Kidney epithelial cell (primary cell): ENCODE results near the gene MAPRE3. TPM values are rescaled to one million over a fixed set of nuclear protein-coding genes. Genes with fewer than 3 reads are reported as not detected.
A peak's percentile ranks its signal among the peaks of the same experiment; 100 is the strongest.

Experiments
- DNase-seq: peaks from one replicate; pipeline ENCODE4 v3.0.0-alpha.2; 2010; ENCODE audit warnings: low read depth
- H3K27me3 ChIP-seq: 2 replicates; pipeline ENCODE4 v1.6.0; 2011; ENCODE audit warnings: low read length; ENCODE audit not compliant: control insufficient read depth, insufficient read depth
- H3K36me3 ChIP-seq: 2 replicates; pipeline ENCODE4 v1.5.1; 2011; ENCODE audit warnings: low read length; ENCODE audit not compliant: control insufficient read depth, insufficient read depth
- H3K4me3 ChIP-seq: 2 replicates; pipeline ENCODE4 v1.5.1; 2011; ENCODE audit warnings: low read depth, mild to moderate bottlenecking, control low read depth, low read length
- total RNA-seq: library from RNA; depleted of rRNA; stranded (reverse); fragments of >200 nt; gene quantifications from 2 replicates; pipeline ENCODE4 v1.2.3, GENCODE V29; 2015
- TF ChIP-seq, protein P1 (sequence below): IDR thresholded peaks from 2 replicates; pipeline ENCODE4 v1.5.1; 2011; ENCODE audit warnings: mild to moderate bottlenecking, moderate library complexity, low read length, control low read depth, inconsistent platforms; ENCODE audit not compliant: insufficient read depth, poor library complexity, severe bottlenecking

The MAPRE3 gene
- total RNA-seq, 1 donor from 2014 or later: 4.6 TPM

DNA sequence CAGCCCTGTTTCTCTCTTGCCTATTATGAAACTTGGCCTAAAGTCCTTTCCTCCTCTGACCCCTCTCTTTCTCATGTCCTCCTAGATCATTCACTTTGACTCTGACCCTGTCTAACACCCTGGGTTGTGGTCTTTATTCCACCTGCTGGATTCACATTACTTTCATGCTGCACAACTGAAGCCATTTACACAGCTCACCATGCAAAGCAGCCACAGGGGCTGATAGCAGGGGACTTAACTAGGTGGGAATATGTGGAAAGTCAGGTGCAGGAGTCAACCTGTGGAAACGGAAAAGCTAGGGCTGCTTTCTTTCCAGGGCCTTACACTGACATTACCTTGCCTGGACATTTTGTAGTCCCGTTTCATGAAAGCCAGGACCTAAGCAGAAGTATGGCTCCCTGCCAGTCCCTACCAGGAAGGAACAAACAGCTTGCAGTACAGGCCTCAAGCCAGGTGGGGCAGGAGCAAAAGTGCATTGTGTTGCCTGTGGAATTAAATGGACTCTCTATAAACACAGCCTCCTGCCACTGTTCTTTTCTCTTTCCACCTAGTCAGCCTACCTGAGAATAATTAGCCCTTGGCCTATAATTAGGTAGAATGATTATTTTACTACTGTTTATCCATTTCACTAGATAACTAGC is 11.8 kb downstream of the MAPRE3 start:
- H3K27me3 ChIP-seq: no peaks in the 10 kb centered on the region
- no peak for DNase-seq
- TF ChIP-seq, protein P1, sequence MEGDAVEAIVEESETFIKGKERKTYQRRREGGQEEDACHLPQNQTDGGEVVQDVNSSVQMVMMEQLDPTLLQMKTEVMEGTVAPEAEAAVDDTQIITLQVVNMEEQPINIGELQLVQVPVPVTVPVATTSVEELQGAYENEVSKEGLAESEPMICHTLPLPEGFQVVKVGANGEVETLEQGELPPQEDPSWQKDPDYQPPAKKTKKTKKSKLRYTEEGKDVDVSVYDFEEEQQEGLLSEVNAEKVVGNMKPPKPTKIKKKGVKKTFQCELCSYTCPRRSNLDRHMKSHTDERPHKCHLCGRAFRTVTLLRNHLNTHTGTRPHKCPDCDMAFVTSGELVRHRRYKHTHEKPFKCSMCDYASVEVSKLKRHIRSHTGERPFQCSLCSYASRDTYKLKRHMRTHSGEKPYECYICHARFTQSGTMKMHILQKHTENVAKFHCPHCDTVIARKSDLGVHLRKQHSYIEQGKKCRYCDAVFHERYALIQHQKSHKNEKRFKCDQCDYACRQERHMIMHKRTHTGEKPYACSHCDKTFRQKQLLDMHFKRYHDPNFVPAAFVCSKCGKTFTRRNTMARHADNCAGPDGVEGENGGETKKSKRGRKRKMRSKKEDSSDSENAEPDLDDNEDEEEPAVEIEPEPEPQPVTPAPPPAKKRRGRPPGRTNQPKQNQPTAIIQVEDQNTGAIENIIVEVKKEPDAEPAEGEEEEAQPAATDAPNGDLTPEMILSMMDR: peak; percentile 29
- H3K36me3 ChIP-seq: no peaks in the 10 kb centered on the region
- H3K4me3 ChIP-seq: no peak overlapping the region

DNA sequence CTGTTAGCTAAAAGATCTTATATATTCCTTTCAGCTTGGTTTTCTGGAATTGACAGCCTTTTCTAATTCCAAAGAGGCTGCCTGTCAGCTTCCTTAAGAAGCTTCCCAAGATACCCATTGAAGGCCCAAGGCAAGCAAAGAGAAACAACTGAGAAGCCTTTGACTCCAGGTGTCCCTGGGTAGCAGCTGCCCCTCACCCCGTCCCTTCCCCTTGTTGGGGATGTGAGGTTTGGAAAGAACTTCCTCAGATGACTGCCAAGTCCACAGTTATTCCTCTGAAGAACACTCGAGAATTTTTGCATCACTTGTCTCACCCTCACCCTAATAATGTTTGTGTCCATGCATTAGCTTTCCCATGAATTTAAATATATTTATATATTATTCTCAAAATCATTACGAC is 13.3 kb downstream of the MAPRE3 start:
- TF ChIP-seq, protein P1: no peak
- H3K36me3 ChIP-seq: no peaks in the 10 kb centered on the region
- no peak overlapping the region for H3K4me3 ChIP-seq
- no peak for DNase-seq
- no peaks in the 10 kb centered on the region for H3K27me3 ChIP-seq

DNA sequence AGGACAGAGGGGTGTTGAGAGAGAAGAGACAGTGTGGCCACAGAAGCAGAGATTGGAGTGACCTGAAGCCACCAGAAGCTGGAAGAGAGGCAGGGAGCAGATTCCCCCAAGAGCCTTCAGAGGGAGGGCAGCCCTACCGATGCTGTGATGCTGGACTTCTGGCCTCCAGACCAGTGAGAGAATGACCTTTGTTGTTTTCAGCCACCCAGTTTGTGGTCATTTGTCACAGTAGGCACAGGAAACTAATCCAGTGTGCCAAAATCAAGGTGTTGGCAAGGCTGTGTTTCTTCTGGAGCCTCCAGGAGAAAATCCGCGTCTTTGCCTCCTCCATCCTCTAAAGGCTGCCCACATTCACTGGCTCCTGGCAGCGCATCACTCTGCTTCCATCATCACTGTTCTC is 15.4 kb downstream of the MAPRE3 start:
- no peak for DNase-seq
- TF ChIP-seq, protein P1: no peak
- H3K36me3 ChIP-seq: no peaks in the 10 kb centered on the region
- H3K4me3 ChIP-seq: no peak overlapping the region
- H3K27me3 ChIP-seq: no peaks in the 10 kb centered on the region

- TF ChIP-seq, protein P1: no peak
- Histone ChIP-seq H3K4me3 (no peak overlapping the region), H3K36me3 (no peaks in the 10 kb centered on the region), H3K27me3 (no peaks in the 10 kb centered on the region)
- DNase-seq: no peak
These were observed 16.1 kb downstream of the MAPRE3 start for GRCh38 chr2:26986576-26986975.

DNA sequence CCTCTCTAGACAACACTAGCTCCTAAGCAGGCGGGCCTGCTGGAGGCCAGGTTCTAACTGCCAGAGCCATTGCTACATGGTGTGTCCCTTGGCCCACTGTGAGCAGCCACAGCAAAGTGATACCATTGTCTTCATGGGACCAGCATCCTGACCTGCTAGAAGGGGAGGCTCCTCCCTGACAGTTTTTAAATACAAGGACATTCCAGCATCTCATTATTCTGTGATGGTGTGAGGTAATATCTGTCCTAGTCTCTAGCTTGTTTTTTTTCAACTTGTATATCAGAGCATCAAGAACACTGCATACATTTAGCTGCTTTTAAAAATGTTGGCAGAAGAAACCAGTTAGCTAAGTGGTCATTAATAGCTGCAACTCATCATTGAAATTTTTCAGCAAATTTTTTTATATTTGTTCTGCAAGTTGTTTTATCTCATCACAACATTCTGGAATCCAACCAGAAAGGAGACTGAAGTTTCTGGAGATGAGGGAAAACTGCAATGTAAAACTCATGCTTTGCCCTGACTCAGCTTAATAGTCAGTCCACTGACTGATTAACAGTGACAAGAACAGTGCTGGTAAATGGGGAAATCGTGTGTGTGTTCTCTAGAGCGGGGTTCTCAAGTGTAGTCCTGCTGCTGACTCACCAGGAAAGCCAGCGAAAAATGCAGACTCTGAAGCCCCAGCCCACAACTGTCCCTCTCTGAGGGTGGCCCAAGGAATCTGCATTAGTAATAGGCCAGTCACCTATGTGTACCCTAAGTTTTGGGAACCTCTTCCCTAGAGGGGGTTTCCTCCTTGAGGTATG is 17.8 kb downstream of the MAPRE3 start:
- DNase-seq: peak; percentile 52
- TF ChIP-seq, protein P1: no peak
- no peaks in the 10 kb centered on the region for H3K36me3 ChIP-seq
- no peak overlapping the region for H3K4me3 ChIP-seq
- no peaks in the 10 kb centered on the region for H3K27me3 ChIP-seq

DNA sequence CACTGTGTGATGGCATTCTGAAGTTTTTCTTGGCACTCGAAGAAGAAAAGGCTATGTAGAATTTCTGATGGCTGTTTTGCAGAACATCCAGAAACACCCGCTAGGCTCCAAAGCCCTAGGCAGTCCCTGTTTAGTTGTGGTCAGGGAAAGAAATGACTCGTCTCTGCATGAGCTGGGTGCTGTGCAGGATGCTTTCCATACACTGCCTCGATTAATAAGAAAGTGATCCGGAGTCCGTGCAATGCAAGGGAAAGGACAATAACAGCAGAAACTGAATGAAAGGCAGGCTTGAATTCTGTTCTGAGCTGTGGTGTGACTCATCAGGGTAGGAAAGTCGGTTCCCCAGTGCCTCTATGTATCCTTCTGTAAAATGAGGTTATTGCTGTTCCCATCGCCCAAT is 18.7 kb downstream of the MAPRE3 start:
- Histone ChIP-seq H3K4me3 (no peak overlapping the region), H3K27me3 (no peaks in the 10 kb centered on the region), H3K36me3 (no peaks in the 10 kb centered on the region)
- no peak for DNase-seq
- TF ChIP-seq, protein P1: no peak
